T-helper 2 cell treated with Interferon-gamma antibody and Interleukin-4, amounts not matched to agents 5 μg/mL and 100 μg/mL, for 36 hours (primary cell): Measurements from ENCODE around the gene TTC7B.

ENCODE experiments used
- DNase-seq: peaks from one replicate; pipeline ENCODE4 v3.0.0; 2021; ENCODE audit warnings: low spot score
- H3K27ac Mint-ChIP-seq: one replicate; pipeline ENCODE4 v1.8.0; 2021; ENCODE audit warnings: mild to moderate bottlenecking, mixed read lengths
- H3K27me3 Mint-ChIP-seq: one replicate; pipeline ENCODE4 v1.8.0; 2021; ENCODE audit warnings: low read depth, mixed read lengths
- H3K36me3 Mint-ChIP-seq: one replicate; pipeline ENCODE4 v1.8.0; 2021; ENCODE audit warnings: low read depth, mixed read lengths
- H3K4me1 Mint-ChIP-seq: one replicate; pipeline ENCODE4 v1.8.0; 2021; ENCODE audit warnings: low read depth, mixed read lengths
- H3K4me3 Mint-ChIP-seq: one replicate; pipeline ENCODE4 v1.8.0; 2022; ENCODE audit warnings: mild to moderate bottlenecking, moderate library complexity, mixed read lengths
- H3K9me3 Mint-ChIP-seq: one replicate; pipeline ENCODE4 v1.8.0; 2021; ENCODE audit warnings: mixed read lengths

TTC7B gene

DNA sequence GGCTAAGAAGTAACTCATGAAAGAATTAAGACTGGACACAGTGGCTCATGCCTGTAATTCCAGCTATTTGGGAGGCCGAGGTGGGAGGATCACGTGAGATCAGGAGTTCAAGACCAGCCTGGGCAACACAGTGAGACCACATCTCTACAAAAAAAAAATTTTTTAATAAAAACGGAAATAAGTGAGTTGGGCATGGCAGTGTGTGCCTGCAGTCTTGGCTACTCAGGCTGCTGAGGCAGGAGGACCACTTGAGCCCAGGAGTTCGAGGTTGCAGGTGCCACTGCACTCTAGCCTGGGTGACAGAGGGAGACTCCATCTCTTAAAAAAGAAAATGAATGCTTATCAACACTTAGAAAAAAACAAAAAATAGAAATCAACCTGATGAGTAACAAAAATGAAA, 301.7 kb downstream of the TTC7B start:
- H3K4me1 Mint-ChIP-seq: no peaks in the 10 kb centered on the region
- H3K4me3 Mint-ChIP-seq: no peak overlapping the region
- H3K9me3 Mint-ChIP-seq: no peaks in the 10 kb centered on the region
- no peak overlapping the region for H3K27ac Mint-ChIP-seq
- no peaks in the 10 kb centered on the region for H3K36me3 Mint-ChIP-seq
- no peak for DNase-seq
- peaks cover 2% of the 10 kb centered on the region for H3K27me3 Mint-ChIP-seq

DNA sequence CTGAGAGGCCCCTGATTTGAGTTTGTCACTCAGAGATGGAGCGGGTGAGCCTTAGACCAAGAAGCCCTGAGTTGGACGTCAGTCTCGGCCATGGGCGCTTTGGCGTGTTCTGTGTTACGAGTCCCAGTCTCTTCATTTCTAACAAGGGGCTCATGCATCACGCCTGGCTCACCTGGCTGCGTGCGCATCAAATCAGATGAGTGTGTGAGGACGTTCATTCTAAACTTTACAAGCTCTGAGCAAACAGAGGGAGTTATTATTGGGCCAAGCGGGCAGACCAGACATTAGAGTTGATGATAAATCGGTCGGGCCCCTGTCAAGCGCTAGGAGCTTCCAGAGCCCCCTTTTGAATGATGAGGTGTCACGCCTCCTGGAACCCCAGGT, 302.2 kb downstream of the TTC7B start:
- Mint-ChIP-seq H3K4me1 (no peaks in the 10 kb centered on the region), H3K27ac (no peak overlapping the region), H3K36me3 (no peaks in the 10 kb centered on the region), H3K9me3 (no peaks in the 10 kb centered on the region), H3K27me3 (peaks cover 6% of the 10 kb centered on the region), H3K4me3 (no peak overlapping the region)
- no peak for DNase-seq

DNA sequence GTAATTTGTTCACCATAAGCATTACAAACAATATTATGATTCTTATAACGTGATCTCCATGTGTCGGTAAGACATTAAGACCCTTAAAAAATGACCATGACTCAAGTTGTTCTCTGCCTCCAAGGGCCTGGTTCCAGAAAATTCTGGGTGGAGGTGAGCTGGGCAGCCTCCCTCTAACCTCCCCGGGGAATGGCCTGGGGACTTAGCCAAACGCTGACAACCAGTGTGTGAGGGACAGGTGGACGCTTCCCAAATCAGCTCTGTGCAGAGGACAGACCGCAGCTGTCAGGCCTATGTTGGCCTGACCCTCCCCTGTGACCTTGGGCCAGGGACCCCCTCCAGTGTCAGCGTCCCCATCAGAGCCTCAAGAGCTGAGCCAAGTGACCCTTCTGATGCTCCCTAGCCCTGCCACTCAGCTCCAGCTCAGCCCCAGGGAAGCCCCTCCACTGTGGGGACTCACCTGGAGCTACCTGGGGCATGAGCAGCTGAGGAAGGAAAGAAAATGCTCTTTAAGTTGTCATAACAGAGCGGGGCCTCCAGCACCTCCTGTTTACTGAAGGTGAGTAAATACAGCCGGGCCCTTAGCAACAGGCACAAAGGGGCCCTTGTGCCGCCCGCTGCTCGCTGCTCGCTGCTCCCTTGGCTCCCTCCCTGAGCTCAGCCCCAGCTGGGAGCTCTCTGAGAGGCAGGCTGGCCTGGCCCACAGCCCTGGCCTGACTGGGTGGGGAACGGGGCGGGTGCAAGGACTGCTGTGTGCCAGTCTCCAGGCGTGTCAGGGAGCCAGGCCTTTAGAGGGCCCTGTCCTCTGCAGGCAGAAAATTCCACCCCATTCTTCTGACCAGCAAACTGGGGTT, 302.8 kb downstream of the TTC7B start:
- no peaks in the 10 kb centered on the region for H3K36me3 Mint-ChIP-seq
- H3K4me1 Mint-ChIP-seq: no peaks in the 10 kb centered on the region
- no peak overlapping the region for H3K4me3 Mint-ChIP-seq
- DNase-seq: no peak
- no peaks in the 10 kb centered on the region for H3K9me3 Mint-ChIP-seq
- no peak overlapping the region for H3K27ac Mint-ChIP-seq
- H3K27me3 Mint-ChIP-seq: peaks cover 12% of the 10 kb centered on the region

DNA sequence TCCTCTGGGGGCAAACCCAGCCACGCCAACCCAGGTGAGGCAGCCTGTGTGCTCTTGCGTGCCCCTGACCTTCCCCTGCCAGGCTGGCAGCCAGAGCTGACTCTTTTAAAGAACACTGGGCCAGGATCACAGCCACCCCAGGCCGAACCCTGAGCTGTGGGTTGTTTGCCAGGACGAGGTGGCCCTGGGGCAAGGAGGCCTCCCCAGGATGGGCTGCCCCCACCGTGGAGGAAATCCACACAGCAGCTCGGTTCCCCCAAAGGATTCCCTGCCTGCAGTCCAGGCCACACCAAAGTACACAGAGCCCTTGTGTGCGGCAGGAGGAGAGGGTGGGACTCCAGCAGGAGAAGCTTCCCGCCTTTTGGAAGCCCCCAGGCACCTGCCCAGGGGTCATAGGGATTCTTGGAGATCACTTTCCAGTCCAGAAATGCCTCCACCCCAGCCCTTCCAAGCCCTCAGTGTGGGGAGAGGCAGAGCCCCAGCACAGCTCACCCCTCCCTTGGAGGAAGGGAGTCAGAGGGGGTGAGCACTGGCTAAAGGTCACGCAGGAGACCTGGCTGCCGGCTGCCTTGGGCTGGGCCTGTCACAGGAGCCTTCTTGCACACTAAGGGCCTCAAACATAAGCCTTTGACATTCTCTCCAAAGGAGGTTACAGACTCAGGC, 303.8 kb downstream of the TTC7B start:
- DNase-seq: no peak
- Mint-ChIP-seq H3K9me3 (no peaks in the 10 kb centered on the region), H3K27ac (no peak overlapping the region), H3K4me1 (no peaks in the 10 kb centered on the region), H3K4me3 (no peak overlapping the region), H3K36me3 (no peaks in the 10 kb centered on the region), H3K27me3 (peaks cover 13% of the 10 kb centered on the region)

DNA sequence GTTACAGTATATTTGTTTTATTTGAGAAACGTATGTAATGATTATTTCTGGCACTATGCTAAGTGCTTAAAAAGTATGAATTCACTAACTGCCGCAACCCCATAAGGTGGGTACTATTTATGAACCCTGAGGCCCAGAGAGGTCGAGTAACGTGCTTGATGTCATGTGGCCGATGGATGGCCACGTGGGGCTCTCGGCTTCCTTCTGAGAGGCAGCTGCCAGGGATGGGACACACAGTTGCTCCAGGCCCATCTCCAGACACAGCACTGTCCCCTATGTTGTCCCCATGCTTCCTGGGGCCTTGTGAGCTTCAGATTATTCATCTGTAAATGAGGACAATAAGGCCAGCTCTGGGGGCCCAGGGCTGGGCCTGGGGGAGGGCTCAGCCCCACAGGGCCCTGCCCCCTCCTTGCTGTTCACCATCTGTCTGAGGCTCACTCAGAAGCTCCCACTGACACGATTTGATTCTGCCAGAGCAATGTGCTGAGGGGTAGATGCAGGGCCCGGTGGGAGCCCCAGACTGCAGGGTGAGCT, 304.4 kb downstream of the TTC7B start:
- H3K4me3 Mint-ChIP-seq: no peak overlapping the region
- no peaks in the 10 kb centered on the region for H3K4me1 Mint-ChIP-seq
- no peak overlapping the region for H3K27ac Mint-ChIP-seq
- no peaks in the 10 kb centered on the region for H3K36me3 Mint-ChIP-seq
- H3K9me3 Mint-ChIP-seq: no peaks in the 10 kb centered on the region
- H3K27me3 Mint-ChIP-seq: peaks cover 13% of the 10 kb centered on the region
- DNase-seq: no peak

DNA sequence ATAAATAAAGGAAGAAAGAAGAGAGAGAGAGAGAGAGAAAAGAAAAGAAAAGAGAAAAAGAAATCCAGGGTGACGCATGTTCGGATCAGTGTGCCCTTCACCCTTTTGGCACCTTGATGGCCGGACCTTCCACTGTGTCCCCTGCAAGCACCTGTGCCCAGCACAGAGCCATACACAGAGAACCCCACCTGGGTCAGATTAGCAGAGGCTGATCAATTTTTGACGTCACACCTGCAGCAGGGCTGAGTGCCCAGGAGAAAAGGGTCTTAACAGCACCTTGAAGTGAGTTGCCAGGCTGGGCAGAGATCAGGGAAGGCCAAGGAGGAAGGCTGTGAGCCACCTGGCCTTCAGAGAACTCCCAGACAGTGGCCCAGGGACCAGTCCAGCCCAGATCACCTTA, 305.0 kb downstream of the TTC7B start:
- no peak overlapping the region for H3K4me3 Mint-ChIP-seq
- H3K27ac Mint-ChIP-seq: no peak overlapping the region
- H3K27me3 Mint-ChIP-seq: peaks cover 13% of the 10 kb centered on the region
- no peaks in the 10 kb centered on the region for H3K4me1 Mint-ChIP-seq
- no peaks in the 10 kb centered on the region for H3K36me3 Mint-ChIP-seq
- no peaks in the 10 kb centered on the region for H3K9me3 Mint-ChIP-seq
- DNase-seq: no peak

DNA sequence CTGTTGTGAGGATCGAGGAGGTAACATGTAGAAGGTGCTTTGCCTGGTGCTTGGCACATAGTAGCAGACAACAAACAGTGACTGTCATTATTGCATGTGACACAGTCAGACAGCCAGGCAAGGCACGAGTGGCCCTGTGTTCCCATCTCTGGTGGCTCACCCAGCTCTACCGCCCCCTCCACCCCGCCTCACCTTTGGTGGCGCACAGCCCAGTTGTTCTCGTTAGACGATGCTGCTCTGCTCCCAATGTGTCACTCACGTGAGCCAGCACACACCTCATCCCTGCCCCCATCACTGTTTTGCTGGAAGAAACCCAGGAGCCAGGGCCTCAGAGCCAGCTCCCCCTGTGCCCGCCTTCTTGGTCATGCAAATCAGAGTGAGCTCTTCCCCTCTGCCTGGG, 306.1 kb downstream of the TTC7B start:
- Mint-ChIP-seq H3K36me3 (no peaks in the 10 kb centered on the region), H3K27me3 (peaks cover 13% of the 10 kb centered on the region), H3K4me1 (no peaks in the 10 kb centered on the region), H3K4me3 (no peak overlapping the region), H3K27ac (no peak overlapping the region), H3K9me3 (no peaks in the 10 kb centered on the region)
- DNase-seq: no peak

DNA sequence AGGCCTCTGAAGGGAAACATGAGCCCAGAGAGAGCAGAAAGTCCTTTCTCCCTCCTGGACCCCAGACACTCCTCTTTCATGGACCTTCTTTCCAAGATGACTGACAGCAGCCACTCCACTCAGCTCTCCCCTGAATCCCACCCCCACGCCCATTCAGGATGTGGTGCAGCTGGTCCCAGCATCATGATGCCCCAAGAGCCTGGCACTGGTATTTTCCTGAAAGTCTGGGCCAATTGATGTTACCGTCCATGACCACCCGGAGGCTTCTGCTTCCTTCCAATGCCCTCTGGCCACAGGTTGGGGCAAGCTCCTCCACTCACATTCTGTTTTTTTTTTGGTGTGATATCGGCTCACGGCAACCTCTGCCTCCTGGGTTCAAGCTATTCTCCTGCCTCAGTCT, 306.8 kb downstream of the TTC7B start:
- Mint-ChIP-seq H3K27me3 (peaks cover 13% of the 10 kb centered on the region), H3K9me3 (no peaks in the 10 kb centered on the region), H3K4me1 (no peaks in the 10 kb centered on the region), H3K27ac (no peak overlapping the region), H3K36me3 (no peaks in the 10 kb centered on the region), H3K4me3 (no peak overlapping the region)
- DNase-seq: no peak

DNA sequence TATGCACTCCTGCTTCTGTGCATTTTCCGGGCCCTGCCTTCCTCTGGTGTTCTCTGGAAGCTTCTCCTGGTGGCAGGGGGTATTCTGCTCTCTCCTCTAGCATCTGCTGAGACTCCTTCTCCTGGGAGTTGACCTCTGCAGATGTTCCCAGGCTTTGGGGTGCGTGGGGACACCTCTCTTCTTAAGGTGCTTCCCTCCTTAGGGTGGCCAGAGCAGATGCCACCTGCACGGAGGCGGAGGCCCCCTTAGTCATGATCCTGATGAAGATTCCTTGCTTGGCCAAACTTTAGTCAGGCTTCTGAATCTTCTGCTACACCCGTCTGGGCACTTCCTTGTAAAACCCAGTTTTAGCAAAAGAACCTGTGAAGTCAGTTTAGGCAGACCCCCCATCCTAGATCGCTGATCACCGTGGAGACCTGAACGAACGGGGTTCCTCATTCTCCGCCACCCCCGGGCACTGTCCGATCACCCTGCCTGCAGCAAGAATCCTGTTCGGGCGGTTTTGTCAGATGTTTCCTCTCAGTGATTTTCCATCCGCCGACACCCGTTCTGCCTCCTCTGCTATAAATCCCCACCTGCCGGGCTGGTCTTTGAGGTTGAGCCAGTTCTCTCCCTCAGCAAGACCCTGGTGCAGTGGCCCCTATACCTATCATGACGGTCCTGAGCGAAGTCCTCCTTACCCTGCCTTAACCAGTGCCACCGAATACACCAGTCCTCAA, 307.5 kb downstream of the TTC7B start:
- Mint-ChIP-seq H3K27me3 (peaks cover 13% of the 10 kb centered on the region), H3K36me3 (no peaks in the 10 kb centered on the region), H3K9me3 (no peaks in the 10 kb centered on the region), H3K4me3 (no peak overlapping the region), H3K4me1 (no peaks in the 10 kb centered on the region), H3K27ac (no peak overlapping the region)
- no peak for DNase-seq

DNA sequence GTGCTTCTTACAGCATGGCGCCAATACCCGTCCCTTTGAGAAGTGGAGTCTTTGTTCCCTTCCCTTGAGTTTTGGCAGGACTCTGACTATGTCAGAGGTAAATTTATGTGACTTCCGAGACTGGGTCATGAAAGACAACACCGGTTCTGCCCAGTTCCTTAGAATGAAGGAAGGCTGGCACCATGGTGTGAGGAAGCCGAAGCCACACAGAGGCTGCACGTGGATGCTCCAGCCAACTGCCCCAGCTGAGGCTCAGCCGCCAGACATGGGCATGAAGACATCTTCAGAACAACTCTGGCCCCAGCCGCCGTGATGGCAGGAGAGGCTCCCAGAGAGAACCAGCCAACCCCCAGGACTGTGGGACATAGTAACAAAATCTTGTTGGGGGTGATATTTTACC, 308.2 kb downstream of the TTC7B start:
- DNase-seq: no peak
- Mint-ChIP-seq H3K4me1 (no peaks in the 10 kb centered on the region), H3K9me3 (no peaks in the 10 kb centered on the region), H3K27ac (no peak overlapping the region), H3K36me3 (no peaks in the 10 kb centered on the region), H3K27me3 (peaks cover 13% of the 10 kb centered on the region), H3K4me3 (no peak overlapping the region)

DNA sequence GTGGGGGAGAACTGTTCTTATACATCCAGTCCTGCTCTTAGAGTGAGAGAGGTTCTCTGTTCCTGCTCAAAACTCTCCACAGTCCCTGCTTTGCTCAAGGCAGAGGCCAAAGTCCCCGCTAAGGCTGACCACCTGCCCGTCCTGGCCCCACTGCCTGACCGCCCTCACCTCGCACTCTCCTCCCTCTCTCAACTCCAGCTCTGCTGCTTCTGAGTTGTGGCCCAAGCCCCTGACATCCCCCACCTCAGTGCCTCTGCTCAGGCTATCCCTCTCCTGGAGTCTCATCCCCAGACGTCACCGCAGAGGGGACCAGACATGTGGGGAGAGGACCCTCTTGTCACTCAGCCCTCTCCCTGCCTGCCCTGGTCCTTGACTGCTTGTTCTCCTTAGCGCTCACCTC, 308.8 kb downstream of the TTC7B start:
- no peak overlapping the region for H3K27ac Mint-ChIP-seq
- H3K36me3 Mint-ChIP-seq: no peaks in the 10 kb centered on the region
- H3K4me1 Mint-ChIP-seq: no peaks in the 10 kb centered on the region
- DNase-seq: no peak
- no peaks in the 10 kb centered on the region for H3K9me3 Mint-ChIP-seq
- H3K27me3 Mint-ChIP-seq: peaks cover 13% of the 10 kb centered on the region
- no peak overlapping the region for H3K4me3 Mint-ChIP-seq

DNA sequence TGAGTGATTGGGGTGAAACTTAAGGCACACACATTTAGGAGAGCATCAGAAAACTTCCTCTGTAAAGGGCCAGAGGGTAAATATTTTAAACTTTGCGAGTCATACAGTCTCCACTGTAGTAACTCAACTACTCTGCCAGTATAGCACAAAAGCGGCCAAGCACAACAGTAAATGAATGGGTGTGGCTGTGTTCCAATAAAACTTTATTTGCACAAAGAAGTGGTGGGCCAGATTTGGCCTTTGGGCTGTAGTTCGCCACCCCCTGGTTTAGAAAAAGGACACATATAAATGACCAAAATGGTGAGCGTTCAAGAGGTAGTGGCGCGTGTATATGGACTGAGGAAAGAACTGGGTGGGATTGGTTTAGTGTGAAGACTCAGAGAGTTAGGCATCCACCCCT, 309.5 kb downstream of the TTC7B start:
- no peaks in the 10 kb centered on the region for H3K4me1 Mint-ChIP-seq
- DNase-seq: no peak
- no peak overlapping the region for H3K27ac Mint-ChIP-seq
- no peaks in the 10 kb centered on the region for H3K9me3 Mint-ChIP-seq
- H3K36me3 Mint-ChIP-seq: no peaks in the 10 kb centered on the region
- H3K4me3 Mint-ChIP-seq: no peak overlapping the region
- H3K27me3 Mint-ChIP-seq: peaks cover 13% of the 10 kb centered on the region

DNA sequence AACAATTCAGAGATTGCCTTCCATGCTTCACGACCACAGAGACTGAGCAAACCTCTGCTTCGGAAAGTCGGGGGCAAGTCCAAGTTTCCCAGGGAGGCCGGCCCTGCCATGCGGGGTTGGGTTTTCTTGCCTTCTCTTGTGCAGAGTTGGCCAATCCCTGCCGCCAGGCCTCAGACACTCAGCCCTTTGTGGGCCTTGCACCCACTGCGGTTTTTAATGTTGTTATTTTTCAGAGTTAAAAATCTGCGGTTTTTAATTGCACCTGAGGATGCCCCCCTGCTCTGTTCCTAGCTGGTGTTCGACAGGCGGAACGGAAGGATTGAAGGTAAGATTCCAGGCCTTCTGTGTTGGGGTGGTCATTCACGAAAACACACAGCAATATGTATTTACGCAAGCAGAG, 310.7 kb downstream of the TTC7B start:
- H3K4me1 Mint-ChIP-seq: peaks cover 2% of the 10 kb centered on the region
- H3K4me3 Mint-ChIP-seq: no peak overlapping the region
- peaks cover 13% of the 10 kb centered on the region for H3K27me3 Mint-ChIP-seq
- H3K9me3 Mint-ChIP-seq: no peaks in the 10 kb centered on the region
- no peak for DNase-seq
- no peaks in the 10 kb centered on the region for H3K36me3 Mint-ChIP-seq
- H3K27ac Mint-ChIP-seq: no peak overlapping the region

DNA sequence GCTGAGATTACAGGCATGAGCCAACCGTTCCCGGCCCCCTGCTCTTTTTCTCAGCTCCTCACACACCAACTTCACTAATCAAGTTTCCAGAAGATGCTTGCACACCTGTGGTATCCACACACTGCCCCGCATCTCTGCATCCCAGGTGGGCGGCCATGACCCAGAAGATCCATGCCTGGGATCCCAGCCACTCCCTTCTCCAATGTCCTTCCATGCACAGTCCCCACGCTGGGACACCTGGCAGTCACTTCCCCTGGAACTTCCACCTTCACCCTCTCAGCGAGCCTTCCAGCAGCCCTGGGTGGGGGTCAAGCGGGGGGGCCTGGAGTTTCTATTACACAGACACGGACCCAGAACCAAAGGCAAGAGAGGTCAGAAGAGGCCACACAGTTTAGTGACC, 311.6 kb downstream of the TTC7B start:
- DNase-seq: no peak
- Mint-ChIP-seq H3K4me3 (no peak overlapping the region), H3K27ac (no peak overlapping the region), H3K9me3 (no peaks in the 10 kb centered on the region), H3K27me3 (peaks cover 12% of the 10 kb centered on the region), H3K4me1 (peaks cover 4% of the 10 kb centered on the region), H3K36me3 (no peaks in the 10 kb centered on the region)
